IMR-90 (cell line): ENCODE results near the gene ACOD1. TPM values are rescaled to one million over a fixed set of nuclear protein-coding genes. Genes with fewer than 3 reads are reported as not detected.

Experiments used
- ATAC-seq: fragments of 200-7000 bp; cut with Tn5 transposase; 2 replicates; pipeline ENCODE4 v1.9.1; 2020; ENCODE audit warnings: low read depth, mild to moderate bottlenecking, moderate library complexity
- BruUV-seq: library from RNA; stranded (reverse); fragments of 400-500 nt; replicated peaks from 2 replicates; lab custom pipeline; 2021; lab: Mats Ljungman, UMichigan
- CTCF ChIA-PET: fragments of 300-600 bp; formaldehyde crosslinking; extraction: SDS; loops from one replicate; lab custom pipeline; 2021; ENCODE audit warnings: antibody characterized with exemption; lab: Yijun Ruan, JAX
- POLR2A ChIA-PET: fragments of 300-600 bp; sonication (Branson Sonifier 250); formaldehyde crosslinking; loops from one replicate; lab custom pipeline; 2022; ENCODE audit warnings: antibody characterized with exemption; ENCODE audit not compliant: unreplicated experiment; lab: Charles Lee
- DNase-seq: peaks from one replicate; pipeline ENCODE4 v3.0.0; 2013
- H2AFZ ChIP-seq: replicated peaks from 2 replicates; pipeline ENCODE3; 2013; ENCODE audit warnings: low read length, mild to moderate bottlenecking; ENCODE audit not compliant: poor library complexity
- H2AK5ac ChIP-seq: 2 replicates; pipeline ENCODE4 v1.6.1; 2013; ENCODE audit warnings: low read depth, low read length, inconsistent platforms
- H2AK9ac ChIP-seq: replicated peaks from 2 replicates; pipeline ENCODE3; 2013; ENCODE audit warnings: mild to moderate bottlenecking, low read depth, low read length, moderate library complexity; ENCODE audit not compliant: poor library complexity
- H2BK120ac ChIP-seq: 2 replicates; pipeline ENCODE4 v1.6.1; 2013; ENCODE audit warnings: low read depth, low read length, inconsistent platforms
- H2BK15ac ChIP-seq: 3 replicates; pipeline ENCODE4 v1.6.1; 2013; ENCODE audit warnings: low read depth, low read length, inconsistent platforms
- H2BK20ac ChIP-seq: 2 replicates; pipeline ENCODE4 v1.6.1; 2013; ENCODE audit warnings: low read depth, mild to moderate bottlenecking, inconsistent platforms, low read length, moderate library complexity
- H2BK5ac ChIP-seq: 2 replicates; pipeline ENCODE4 v1.6.1; 2013; ENCODE audit warnings: mild to moderate bottlenecking, low read depth, low read length, inconsistent platforms; ENCODE audit not compliant: poor library complexity, severe bottlenecking
- H3K14ac ChIP-seq: replicated peaks from 2 replicates; pipeline ENCODE4 v1.6.1; 2013; ENCODE audit warnings: low read depth, low read length, inconsistent platforms
- H3K18ac ChIP-seq: 2 replicates; pipeline ENCODE4 v1.6.1; 2013; ENCODE audit warnings: low read depth, low read length, control low read depth
- H3K23ac ChIP-seq: 2 replicates; pipeline ENCODE4 v1.6.1; 2013; ENCODE audit warnings: low read depth, low read length, inconsistent platforms
- H3K27ac ChIP-seq: 2 replicates; pipeline ENCODE4 v1.5.1; 2013; ENCODE audit warnings: mild to moderate bottlenecking, control low read depth, low read length; ENCODE audit not compliant: insufficient read depth
- H3K27me3 ChIP-seq: 2 replicates; pipeline ENCODE4 v1.6.1; 2013; ENCODE audit warnings: low read length; ENCODE audit not compliant: control insufficient read depth, insufficient read depth
- H3K36me3 ChIP-seq: 2 replicates; pipeline ENCODE4 v1.6.1; 2013; ENCODE audit warnings: low read length, mixed read lengths; ENCODE audit not compliant: control insufficient read depth, insufficient read depth
- H3K4ac ChIP-seq: 2 replicates; pipeline ENCODE4 v1.6.1; 2013; ENCODE audit warnings: low read depth, low read length, inconsistent platforms
- H3K4me1 ChIP-seq: 2 replicates; pipeline ENCODE4 v1.6.1; 2013; ENCODE audit warnings: low read length, mixed read lengths; ENCODE audit not compliant: control insufficient read depth, insufficient read depth
- H3K4me2 ChIP-seq: 2 replicates; pipeline ENCODE4 v1.6.1; 2013; ENCODE audit warnings: low read depth, mild to moderate bottlenecking, control low read depth, low read length, moderate library complexity
- H3K4me3 ChIP-seq: 2 replicates; pipeline ENCODE4 v1.5.1; 2013; ENCODE audit warnings: low read depth, mild to moderate bottlenecking, control low read depth, low read length, moderate library complexity; ENCODE audit not compliant: insufficient read depth
- H3K56ac ChIP-seq: 2 replicates; pipeline ENCODE4 v1.6.1; 2013; ENCODE audit warnings: low read length, inconsistent platforms; ENCODE audit not compliant: insufficient read depth; ENCODE audit errors: extremely low read depth
- H3K79me1 ChIP-seq, 2 experiments: 2 replicates each; pipeline ENCODE4 v1.6.1; 2013; ENCODE audit warnings: low read length in 2 of 2, inconsistent platforms in 1 of 2, low read depth in 1 of 2
- H3K9ac ChIP-seq: 2 replicates; pipeline ENCODE4 v1.6.1; 2013; ENCODE audit warnings: low read depth, low read length, control low read depth
- H3K9me1 ChIP-seq: 2 replicates; pipeline ENCODE4 v1.6.1; 2013; ENCODE audit warnings: low read length, inconsistent platforms; ENCODE audit not compliant: insufficient read depth
- H3K9me3 ChIP-seq: 2 replicates; pipeline ENCODE4 v1.6.1; 2013; ENCODE audit warnings: low read length; ENCODE audit not compliant: control insufficient read depth, insufficient read depth
- H4K20me1 ChIP-seq: 2 replicates; pipeline ENCODE4 v1.6.1; 2013; ENCODE audit warnings: low read length, inconsistent platforms; ENCODE audit not compliant: insufficient read depth
- H4K5ac ChIP-seq: 2 replicates; pipeline ENCODE4 v1.6.1; 2013; ENCODE audit warnings: mild to moderate bottlenecking, low read depth, low read length, control low read depth
- H4K8ac ChIP-seq, 2 experiments: 2 replicates each; pipeline ENCODE4 v1.6.1; 2013; ENCODE audit warnings: low read depth in 2 of 2, low read length in 2 of 2, control low read depth in 1 of 2, inconsistent platforms in 1 of 2
- H4K91ac ChIP-seq: 2 replicates; pipeline ENCODE4 v1.6.1; 2013; ENCODE audit warnings: low read depth, low read length, inconsistent platforms; ENCODE audit not compliant: insufficient read depth
- ELK1 ChIP-seq: fragments of 150-350 bp; IDR thresholded peaks from 2 replicates; pipeline ENCODE4 v1.6.1; 2016; ENCODE audit warnings: low read depth, mild to moderate bottlenecking, low read length, moderate library complexity, borderline replicate concordance
- FOS ChIP-seq: fragments of 150-350 bp; IDR thresholded peaks from 2 replicates; pipeline ENCODE4 v1.6.1; 2016; ENCODE audit warnings: low read depth, low read length
- MAFK ChIP-seq: IDR thresholded peaks from 2 replicates; pipeline ENCODE4 v1.6.1; 2012; ENCODE audit warnings: low read depth, low read length, improper control_type of control experiment
- MXI1 ChIP-seq: IDR thresholded peaks from 2 replicates; pipeline ENCODE4 v1.6.1; 2012; ENCODE audit warnings: low read depth, mild to moderate bottlenecking, low read length, moderate library complexity, borderline replicate concordance
- POLR2A ChIP-seq: IDR thresholded peaks from 2 replicates; pipeline ENCODE4 v1.6.1; 2012; ENCODE audit warnings: mild to moderate bottlenecking, low read depth, low read length
- RCOR1 ChIP-seq: IDR thresholded peaks from 2 replicates; pipeline ENCODE4 v1.6.1; 2012; ENCODE audit warnings: mild to moderate bottlenecking, low read length, improper control_type of control experiment; ENCODE audit not compliant: insufficient replicate concordance
- RFX5 ChIP-seq: IDR thresholded peaks from 2 replicates; pipeline ENCODE4 v1.8.0; 2012; ENCODE audit warnings: low read depth, mild to moderate bottlenecking, low read length, moderate library complexity
- USF2 ChIP-seq: fragments of 150-350 bp; IDR thresholded peaks from 2 replicates; pipeline ENCODE4 v1.6.1; 2017; ENCODE audit warnings: mild to moderate bottlenecking, antibody characterized with exemption, low read length, low read depth
- WGBS, 2 experiments: methylation state at CpG; one replicate each; pipeline versions ENCODE4 v1.1.5 to v1.1.7; 2013; ENCODE audit warnings: missing lambda C conversion rate in 2 of 2; ENCODE audit not compliant: insufficient read length in 1 of 2; ENCODE audit errors: extremely low coverage in 2 of 2; 5-methylcytosine and 5-hydroxymethylcytosine counted together
- dilution Hi-C: fragments of 300-500 bp; cut with HindIII; formaldehyde crosslinking; loops from one replicate; pipeline ENCODE4 v1.14.3; 2018; ENCODE audit warnings: low sequenced_read_pairs; ENCODE audit not compliant: unreplicated experiment
- in situ Hi-C: fragments of 300-500 bp; cut with MboI; formaldehyde crosslinking; loops from 3 replicates; pipeline ENCODE4 v1.14.3; 2019; ENCODE audit warnings: low sequenced_read_pairs, inconsistent platforms, mixed read lengths
- intact Hi-C: fragments of 100-400 bp; cut with micrococcal nuclease; formaldehyde crosslinking; loops from 2 replicates; pipeline ENCODE4 v1.10.0; 2022
- polyA plus RNA-seq, 3 experiments: library from polyadenylated mRNA; depleted of rRNA; stranded (reverse); fragments of >200 nt; gene quantifications; 2 replicates each; pipeline ENCODE4 v1.2.3, GENCODE V29; 2012; ENCODE audit warnings: low replicate concordance in 1 of 3
- total RNA-seq: library from RNA; depleted of rRNA; stranded (reverse); fragments of >200 nt; gene quantifications from 2 replicates; pipeline ENCODE4 v1.2.3, GENCODE V29; 2012

Gene ACOD1
- total and polyA plus RNA-seq, 2 of the 4 experiments (the other 2 are of a cell fraction), result not detected

- no CpG with 5 or more reads among the region's 4 CpGs for WGBS, 2 experiments
- CTCF ChIA-PET, result no interaction called here
Observed at GRCh38 chr13:76955193-76955592, 6.9 kb downstream of the ACOD1 start.

More at GRCh38 chr13:76955193-76955592, 6.9 kb downstream of the ACOD1 start:
- Histone ChIP-seq H3K4me2 (no peak overlapping the region), H4K91ac (no peak overlapping the region), H3K36me3 (no peaks in the 10 kb centered on the region), H3K9me1 (no peaks in the 10 kb centered on the region), H3K9me3 (peaks cover 6% of the 10 kb centered on the region), H4K20me1 (no peaks in the 10 kb centered on the region), H2AFZ (no peak overlapping the region), H4K8ac (no peak overlapping the region), H2AK5ac (no peak overlapping the region), H3K23ac (no peak overlapping the region), H2BK20ac (no peak overlapping the region), H3K27ac (no peak overlapping the region), H2BK15ac (no peak overlapping the region), H4K5ac (no peak overlapping the region), H3K4ac (no peak overlapping the region), H3K14ac (no peak overlapping the region), H2AK9ac (no peak overlapping the region), H3K27me3 (peaks cover 6% of the 10 kb centered on the region; the same call in 1 of the 2 replicates), H3K9ac (no peak overlapping the region), H3K4me1 (no peaks in the 10 kb centered on the region), H3K18ac (no peak overlapping the region), H3K56ac (no peak overlapping the region), H2BK5ac (no peak overlapping the region), H2BK120ac (no peak overlapping the region), H3K4me3 (no peak overlapping the region), H3K79me1 (no peaks in the 10 kb centered on the region)
- dilution Hi-C loops (no loop called here), in situ Hi-C loops (no loop called here), intact Hi-C loops (no loop called here)
- ATAC-seq (no peak), DNase-seq (no peak)
- TF ChIP-seq RFX5 (no peak), ELK1 (no peak), MAFK (no peak), POLR2A (no peak), FOS (no peak), RCOR1 (no peak), USF2 (no peak), MXI1 (no peak)
- POLR2A ChIA-PET, result no interaction called here
- no TSS peak for BruUV-seq
